Ishikawa (cell line): ENCODE measurements around the gene PMPCB.

Experiments used
- EP300 ChIP-seq: IDR thresholded peaks from 2 replicates; pipeline ENCODE4 v1.6.1; 2012; ENCODE audit warnings: borderline replicate concordance
- NFIC ChIP-seq: IDR thresholded peaks from 2 replicates; pipeline ENCODE4 v1.6.1; 2012
- REST ChIP-seq: IDR thresholded peaks from 2 replicates; pipeline ENCODE4 v1.6.1; 2012; ENCODE audit warnings: low read depth, mild to moderate bottlenecking
- TCF12 ChIP-seq: IDR thresholded peaks from 2 replicates; pipeline ENCODE4 v1.6.1; 2012; ENCODE audit warnings: low read depth
- YY1 ChIP-seq: IDR thresholded peaks from 2 replicates; pipeline ENCODE4 v1.6.1; 2012; ENCODE audit warnings: low read depth
- TF ChIP-seq, protein P1 (sequence below): IDR thresholded peaks from 2 replicates; pipeline ENCODE4 v1.6.1; 2012

DNA sequence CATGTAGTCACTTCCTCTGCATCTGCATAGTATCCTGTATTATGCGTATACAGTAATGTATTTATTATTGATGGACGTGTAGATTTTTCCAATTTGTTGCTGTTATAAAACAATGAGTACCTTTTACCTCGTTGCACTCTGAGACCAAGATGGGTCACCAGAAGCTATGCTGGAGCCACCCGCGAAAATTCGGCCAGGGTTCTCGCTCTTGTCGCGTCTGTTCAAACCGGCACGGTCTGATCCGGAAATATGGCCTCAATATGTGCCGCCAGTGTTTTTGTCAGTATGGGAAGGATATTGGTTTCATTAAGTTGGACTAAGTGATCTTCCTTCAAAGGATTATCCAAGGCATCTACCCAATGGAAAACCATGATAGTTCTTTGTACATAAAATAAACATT, 51.2 kb downstream of the PMPCB start:
- TF ChIP-seq TCF12 = no peak
- TF ChIP-seq, protein P1, sequence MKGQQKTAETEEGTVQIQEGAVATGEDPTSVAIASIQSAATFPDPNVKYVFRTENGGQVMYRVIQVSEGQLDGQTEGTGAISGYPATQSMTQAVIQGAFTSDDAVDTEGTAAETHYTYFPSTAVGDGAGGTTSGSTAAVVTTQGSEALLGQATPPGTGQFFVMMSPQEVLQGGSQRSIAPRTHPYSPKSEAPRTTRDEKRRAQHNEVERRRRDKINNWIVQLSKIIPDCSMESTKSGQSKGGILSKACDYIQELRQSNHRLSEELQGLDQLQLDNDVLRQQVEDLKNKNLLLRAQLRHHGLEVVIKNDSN = no peak
- no peak for TF ChIP-seq REST
- no peak for TF ChIP-seq EP300
- no peak for TF ChIP-seq YY1
- no peak for TF ChIP-seq NFIC
